Stomach smooth muscle (tissue), 2 donors: ENCODE results near the gene IFITM2.
"Not testable (repeated sequence)": the region's sequence is repeated elsewhere in the genome, so short reads cannot be mapped to it uniquely, and the experiment has no call there.

ENCODE experiments used
- H3K27ac ChIP-seq: one replicate; pipeline ENCODE4 v1.7.0; 2013; ENCODE audit warnings: mild to moderate bottlenecking, low read length, inconsistent platforms
- H3K27me3 ChIP-seq, 2 donors: one replicate each; pipeline ENCODE4 v1.7.0; 2013; ENCODE audit warnings: low read length in 2 of 2; ENCODE audit not compliant: insufficient read depth in 2 of 2, control insufficient read depth in 1 of 2
- H3K36me3 ChIP-seq, 2 donors: one replicate each; pipeline ENCODE4 v1.7.0; 2013; ENCODE audit warnings: low read length in 2 of 2; ENCODE audit not compliant: control insufficient read depth in 2 of 2, insufficient read depth in 2 of 2
- H3K4me1 ChIP-seq: one replicate; pipeline ENCODE4 v1.7.0; 2013; ENCODE audit warnings: low read length; ENCODE audit not compliant: control insufficient read depth, insufficient read depth
- H3K4me3 ChIP-seq, 2 donors: one replicate each; pipeline ENCODE4 v1.7.0; 2013; ENCODE audit warnings: low read length in 2 of 2
- H3K9ac ChIP-seq, 2 donors: one replicate each; pipeline ENCODE4 v1.7.0; 2013; ENCODE audit warnings: low read length in 2 of 2, mild to moderate bottlenecking in 1 of 2
- H3K9me3 ChIP-seq, 2 donors: one replicate each; pipeline ENCODE4 v1.7.0; 2013; ENCODE audit warnings: low read length in 2 of 2; ENCODE audit not compliant: control insufficient read depth in 2 of 2
- donor health status: healthy.
- donor health status: Pancreatic carcinoma.

IFITM2 gene

GRCh38 chr11:313787-314553, 6.4 kb downstream of the IFITM2 start, which contains the start of gene IFITM1:
TSS of gene IFITM1 (plus strand) at chr11:314040. CDS start at chr11:314171, 131 bp downstream.
- H3K4me3 ChIP-seq: peak within 1 kb of the TSS; percentile 60 to 71
- peaks cover 27% of the 10 kb centered on the region for H3K4me1 ChIP-seq
- no peaks in the 10 kb centered on the region for H3K36me3 ChIP-seq
- H3K9ac ChIP-seq: peak within 1 kb of the TSS; percentile 29 to 57
- peaks cover 2 to 16% of the 10 kb centered on the region in 2 donors for H3K27me3 ChIP-seq
- no peaks in the 10 kb centered on the region for H3K9me3 ChIP-seq
- peak within 1 kb of the TSS; percentile 41 for H3K27ac ChIP-seq

- Histone ChIP-seq H3K9ac (peak overlapping the region in 1 of 2 donors; percentile 57), H3K4me1 (peaks cover 30% of the 10 kb centered on the region), H3K4me3 (peak overlapping the region; percentile 60 to 71), H3K27me3 (peaks cover 2 to 16% of the 10 kb centered on the region in 2 donors), H3K27ac (peak overlapping the region; percentile 41)
- H3K36me3 ChIP-seq, H3K9me3 ChIP-seq: not testable (repeated sequence)
These were observed 6.9 kb downstream of the IFITM2 start for GRCh38 chr11:314554-314875.

GRCh38 chr11:315051-315481, 7.5 kb downstream of the IFITM2 start:
- Histone ChIP-seq H3K27me3 (peaks cover 2 to 16% of the 10 kb centered on the region in 2 donors), H3K4me1 (peaks cover 27% of the 10 kb centered on the region), H3K36me3 (no peaks in the 10 kb centered on the region), H3K9me3 (no peaks in the 10 kb centered on the region), H3K9ac (peak overlapping the region in 1 of 2 donors; percentile 37), H3K27ac (peak overlapping the region; percentile 31), H3K4me3 (peak overlapping the region in 1 of 2 donors; percentile 71)

GRCh38 chr11:315516-315994, 7.9 kb downstream of the IFITM2 start:
- Histone ChIP-seq H3K9ac (peak overlapping the region in 1 of 2 donors; percentile 37), H3K4me1 (peaks cover 26% of the 10 kb centered on the region), H3K4me3 (peak overlapping the region in 1 of 2 donors; percentile 71), H3K9me3 (no peaks in the 10 kb centered on the region), H3K27me3 (peaks cover 2 to 16% of the 10 kb centered on the region in 2 donors), H3K27ac (peak overlapping the region; percentile 31), H3K36me3 (no peaks in the 10 kb centered on the region)

- Histone ChIP-seq H3K27me3 (peaks cover 2 to 16% of the 10 kb centered on the region in 2 donors), H3K9ac (peak overlapping the region in 1 of 2 donors; percentile 15), H3K27ac (no peak overlapping the region), H3K4me1 (peaks cover 26% of the 10 kb centered on the region), H3K36me3 (no peaks in the 10 kb centered on the region), H3K9me3 (no peaks in the 10 kb centered on the region), H3K4me3 (peak overlapping the region in 1 of 2 donors; percentile 71)
These were observed 8.6 kb downstream of the IFITM2 start for GRCh38 chr11:316031-316701.

- H3K27me3 ChIP-seq: peaks cover 2 to 16% of the 10 kb centered on the region in 2 donors
- H3K9me3 ChIP-seq: no peaks in the 10 kb centered on the region
- H3K36me3 ChIP-seq: no peaks in the 10 kb centered on the region
- no peak overlapping the region for H3K27ac ChIP-seq
- peaks cover 23% of the 10 kb centered on the region for H3K4me1 ChIP-seq
- H3K4me3 ChIP-seq: no peak overlapping the region
- no peak overlapping the region for H3K9ac ChIP-seq
These were observed 9.3 kb downstream of the IFITM2 start for GRCh38 chr11:316891-317301.

GRCh38 chr11:317668-318404, 10.2 kb downstream of the IFITM2 start:
- Histone ChIP-seq H3K27ac (peak overlapping the region; percentile 11), H3K27me3 (peaks cover 2 to 16% of the 10 kb centered on the region in 2 donors), H3K4me1 (peaks cover 19% of the 10 kb centered on the region), H3K4me3 (peak overlapping the region in 1 of 2 donors; percentile 22)
- not testable (repeated sequence) for H3K9me3 ChIP-seq, H3K36me3 ChIP-seq, H3K9ac ChIP-seq

GRCh38 chr11:318405-319120, 10.9 kb downstream of the IFITM2 start:
- not testable (repeated sequence) for H3K36me3 ChIP-seq, H3K9me3 ChIP-seq
- H3K4me1 ChIP-seq: peaks cover 16% of the 10 kb centered on the region
- H3K4me3 ChIP-seq: peak overlapping the region; percentile 83 to 92
- H3K27me3 ChIP-seq: peaks cover 2 to 16% of the 10 kb centered on the region in 2 donors
- H3K27ac ChIP-seq: peak overlapping the region; percentile 53
- peak overlapping the region in 1 of 2 donors; percentile 55 for H3K9ac ChIP-seq

- not testable (repeated sequence) for H3K36me3 ChIP-seq, H3K9me3 ChIP-seq
- peaks cover 2 to 16% of the 10 kb centered on the region in 2 donors for H3K27me3 ChIP-seq
- peak overlapping the region; percentile 78 to 98 for H3K9ac ChIP-seq
- peak overlapping the region; percentile 83 to 92 for H3K4me3 ChIP-seq
- H3K4me1 ChIP-seq: peaks cover 21% of the 10 kb centered on the region
- peak overlapping the region; percentile 93 for H3K27ac ChIP-seq
These were observed 11.7 kb downstream of the IFITM2 start for GRCh38 chr11:319121-319887.
